Stimulated activated naive CD8-positive, alpha-beta T cell treated with anti-CD3 and anti-CD28 coated beads, Interleukin-15, amount 100 ng/mL, for 72 hours (primary cell): ENCODE results near the gene OPA1.
A peak's percentile ranks its signal among the peaks of the same experiment; 100 is the strongest.

ENCODE experiments used
- ATAC-seq: fragments of 150-1000 bp; cut with Tn5 transposase; 2 replicates; pipeline ENCODE4 v1.10.0; 2021; ENCODE audit warnings: mild to moderate bottlenecking, moderate library complexity
- DNase-seq, 2 donors: peaks; one replicate each; pipeline ENCODE4 v3.0.0; 2021 to 2022
- H3K27ac Mint-ChIP-seq, 2 donors: one replicate each; pipeline ENCODE4 v1.8.0; 2022; ENCODE audit warnings: mild to moderate bottlenecking in 2 of 2, mixed read lengths in 2 of 2, moderate library complexity in 2 of 2
- H3K27me3 Mint-ChIP-seq: one replicate; pipeline ENCODE4 v1.8.0; 2022; ENCODE audit warnings: mixed read lengths
- H3K4me1 Mint-ChIP-seq: one replicate; pipeline ENCODE4 v1.8.0; 2022; ENCODE audit warnings: mild to moderate bottlenecking, mixed read lengths
- H3K4me3 Mint-ChIP-seq, 2 donors: one replicate each; pipeline ENCODE4 v1.8.0; 2022; ENCODE audit warnings: mild to moderate bottlenecking in 2 of 2, mixed read lengths in 2 of 2, moderate library complexity in 1 of 2
- H3K9me3 Mint-ChIP-seq, 2 donors: one replicate each; pipeline ENCODE4 v1.8.0; 2022; ENCODE audit warnings: mixed read lengths in 2 of 2

The OPA1 gene

DNA sequence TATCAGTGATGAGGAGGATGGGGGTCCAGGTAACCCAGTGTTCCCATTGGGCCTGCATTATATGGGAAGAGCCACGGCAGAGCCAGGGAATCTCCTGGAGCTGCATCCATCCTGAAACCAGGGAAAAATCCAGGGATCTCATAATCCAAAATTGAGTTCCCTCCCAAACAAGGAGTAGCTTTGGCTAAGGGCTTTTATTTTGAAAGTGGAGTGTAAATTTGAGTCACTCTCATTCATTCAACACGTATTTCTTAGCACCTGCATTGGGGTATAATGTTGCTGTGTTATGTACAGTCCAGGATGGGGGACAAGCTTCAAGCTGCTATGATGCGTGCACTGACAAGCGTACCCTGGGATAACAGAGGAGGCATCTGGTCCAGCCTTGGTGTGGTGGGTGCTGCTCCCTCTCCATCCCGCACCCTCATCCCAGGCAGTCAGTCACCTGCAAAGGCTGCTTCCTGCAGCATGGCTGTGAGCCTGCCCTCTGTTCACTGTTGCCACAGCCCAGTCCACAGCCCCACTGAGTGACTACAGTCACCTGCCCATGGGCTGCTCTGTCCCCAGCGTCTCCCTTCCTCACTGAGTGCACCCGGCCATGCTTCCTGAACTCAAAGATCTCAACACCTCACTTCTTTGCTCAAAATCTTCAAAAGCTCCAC, 135.6 kb downstream of the OPA1 start:
- Mint-ChIP-seq H3K27me3 (no peaks in the 10 kb centered on the region), H3K4me1 (no peaks in the 10 kb centered on the region), H3K9me3 (no peaks in the 10 kb centered on the region), H3K4me3 (no peak overlapping the region), H3K27ac (peak overlapping the region in 1 of 2 donors; percentile 27)
- DNase-seq (no peak), ATAC-seq (no peak)

DNA sequence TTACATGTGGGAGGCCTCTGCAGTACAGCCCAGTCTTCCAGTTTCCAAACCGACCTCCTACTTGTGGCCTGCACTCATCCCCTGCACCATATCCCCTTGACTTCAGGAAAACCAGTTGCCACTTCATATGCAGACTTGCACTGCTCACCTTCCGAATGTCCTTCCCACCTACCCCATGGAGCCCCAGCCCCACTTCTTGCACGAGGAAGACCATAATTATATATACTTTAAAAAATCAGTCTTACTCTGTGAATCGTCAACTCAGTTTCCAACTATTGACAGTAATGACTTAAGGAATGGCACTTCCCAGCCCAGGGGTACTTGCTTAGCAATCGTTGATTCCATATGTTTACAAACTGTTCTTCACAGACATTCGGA, 136.1 kb downstream of the OPA1 start:
- H3K27ac Mint-ChIP-seq = no peak overlapping the region
- DNase-seq (no peak), ATAC-seq (no peak)
- H3K27me3 Mint-ChIP-seq = no peaks in the 10 kb centered on the region
- no peaks in the 10 kb centered on the region for H3K9me3 Mint-ChIP-seq
- no peaks in the 10 kb centered on the region for H3K4me1 Mint-ChIP-seq
- H3K4me3 Mint-ChIP-seq = no peak overlapping the region

DNA sequence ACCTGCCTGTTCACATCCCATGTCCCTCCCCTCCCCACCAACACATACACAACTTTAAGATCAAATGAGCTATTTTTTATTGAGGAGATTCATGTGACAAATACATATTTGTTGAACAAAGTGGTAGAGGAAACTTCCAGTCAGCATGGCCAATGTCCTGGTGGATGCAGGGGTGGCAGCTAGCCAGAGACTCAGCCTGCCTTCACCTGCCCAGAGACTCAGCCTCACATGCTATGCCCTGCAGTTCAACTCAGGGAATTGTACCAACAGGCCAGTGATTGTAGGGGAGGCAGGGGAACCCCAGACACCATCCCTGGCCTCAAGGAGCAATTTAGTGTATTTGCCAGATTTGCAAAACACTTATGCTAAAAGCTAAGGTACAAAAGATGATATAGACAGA, 136.6 kb downstream of the OPA1 start:
- no peaks in the 10 kb centered on the region for H3K4me1 Mint-ChIP-seq
- no peak for ATAC-seq
- H3K27me3 Mint-ChIP-seq = no peaks in the 10 kb centered on the region
- no peaks in the 10 kb centered on the region for H3K9me3 Mint-ChIP-seq
- no peak overlapping the region for H3K4me3 Mint-ChIP-seq
- no peak for DNase-seq
- no peak overlapping the region for H3K27ac Mint-ChIP-seq

DNA sequence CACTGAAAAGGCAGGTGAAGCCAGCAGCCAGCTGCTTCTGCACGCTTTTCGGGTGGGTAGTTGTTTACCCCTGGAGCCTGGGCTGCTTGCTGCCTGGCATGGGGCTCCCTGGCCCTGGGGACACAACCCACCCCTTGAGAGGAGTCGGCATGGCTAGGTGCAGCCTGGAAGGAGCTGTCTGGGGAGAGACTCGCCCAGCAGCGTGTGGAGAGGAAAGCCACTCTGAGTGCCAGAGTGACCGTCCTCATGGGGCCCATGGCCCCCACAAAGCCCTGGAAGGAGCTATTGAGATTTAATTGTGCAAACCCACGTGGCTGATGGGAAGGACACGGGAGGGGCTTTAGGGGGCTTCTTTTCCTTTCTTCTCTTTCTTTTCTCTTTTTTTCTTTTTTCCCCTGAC, 137.5 kb downstream of the OPA1 start:
- Mint-ChIP-seq H3K27me3 (no peaks in the 10 kb centered on the region), H3K4me3 (no peak overlapping the region)

DNA sequence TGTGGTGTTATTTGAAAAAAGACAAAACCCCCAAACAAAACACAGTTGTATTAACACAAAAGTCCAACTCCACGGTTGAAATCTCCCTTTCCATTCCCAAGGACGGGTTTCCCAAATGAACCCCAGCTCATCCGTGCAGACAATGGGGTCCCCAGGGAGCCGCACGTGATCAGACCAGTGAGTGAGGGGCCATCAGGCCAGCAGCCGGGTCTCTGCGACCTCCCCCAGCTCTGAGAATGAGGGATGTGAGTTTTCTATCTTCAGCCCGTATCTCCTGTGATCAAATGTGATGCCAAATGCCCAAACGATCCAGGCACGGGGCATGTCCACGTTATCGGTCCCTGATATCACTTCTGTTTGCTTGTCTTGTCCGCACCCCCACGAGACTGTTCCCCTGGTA, 138.0 kb downstream of the OPA1 start:
- ATAC-seq (no peak), DNase-seq (no peak)
- H3K4me1 Mint-ChIP-seq = no peaks in the 10 kb centered on the region
- H3K27ac Mint-ChIP-seq = no peak overlapping the region
- H3K4me3 Mint-ChIP-seq = no peak overlapping the region
- no peaks in the 10 kb centered on the region for H3K27me3 Mint-ChIP-seq
- no peaks in the 10 kb centered on the region for H3K9me3 Mint-ChIP-seq

More for the DNA sequence above, 137.5 kb downstream of the OPA1 start:
- Mint-ChIP-seq H3K4me1 (no peaks in the 10 kb centered on the region), H3K9me3 (no peaks in the 10 kb centered on the region), H3K27ac (no peak overlapping the region)
- ATAC-seq (no peak), DNase-seq (no peak)

DNA sequence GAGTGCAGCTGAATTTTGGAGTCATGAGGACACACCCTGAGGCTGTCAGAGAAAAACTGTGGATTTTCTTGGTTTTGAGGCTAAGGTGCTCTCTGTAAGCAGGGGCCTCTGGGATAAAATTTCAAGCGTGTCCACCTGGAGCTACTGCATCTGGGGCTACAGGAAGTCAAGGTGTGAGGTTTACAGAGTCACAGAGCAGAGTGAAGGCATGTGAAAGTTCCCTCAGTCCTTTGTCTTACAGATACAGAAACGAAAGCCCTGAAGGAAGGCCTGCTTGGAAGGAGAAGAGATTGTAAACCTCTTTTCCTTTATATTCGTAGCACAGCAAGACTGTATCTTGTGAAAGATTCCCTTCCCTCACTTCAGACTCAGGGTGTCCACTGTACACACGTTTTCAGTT, 138.6 kb downstream of the OPA1 start:
- Mint-ChIP-seq H3K9me3 (no peaks in the 10 kb centered on the region), H3K4me1 (no peaks in the 10 kb centered on the region), H3K4me3 (no peak overlapping the region), H3K27me3 (no peaks in the 10 kb centered on the region), H3K27ac (no peak overlapping the region)
- ATAC-seq (no peak), DNase-seq (no peak)

DNA sequence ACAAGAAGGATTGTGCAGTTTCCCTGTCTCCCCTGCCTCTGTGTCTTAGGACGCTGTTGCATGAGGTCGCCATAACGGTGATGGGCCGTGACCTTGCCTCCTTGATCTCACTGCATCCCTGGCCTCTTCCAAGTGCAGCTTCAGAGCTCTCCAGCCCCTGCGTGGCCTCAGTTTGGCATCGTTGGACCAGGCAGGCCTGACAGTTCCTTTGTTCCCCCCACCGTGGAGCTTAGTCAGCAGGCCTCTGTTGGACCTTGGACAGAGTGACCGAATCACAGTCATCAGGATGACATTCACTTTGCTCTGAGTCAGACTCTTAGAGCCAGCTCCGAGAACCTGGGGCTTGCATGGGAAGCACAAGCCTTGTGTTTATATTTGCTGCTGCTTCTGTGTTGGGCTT, 139.4 kb downstream of the OPA1 start:
- DNase-seq (no peak), ATAC-seq (no peak)
- H3K27ac Mint-ChIP-seq = peak overlapping the region in 1 of 2 donors; percentile 76
- H3K4me3 Mint-ChIP-seq = no peak overlapping the region
- H3K27me3 Mint-ChIP-seq = no peaks in the 10 kb centered on the region
- no peaks in the 10 kb centered on the region for H3K9me3 Mint-ChIP-seq
- H3K4me1 Mint-ChIP-seq = no peaks in the 10 kb centered on the region

DNA sequence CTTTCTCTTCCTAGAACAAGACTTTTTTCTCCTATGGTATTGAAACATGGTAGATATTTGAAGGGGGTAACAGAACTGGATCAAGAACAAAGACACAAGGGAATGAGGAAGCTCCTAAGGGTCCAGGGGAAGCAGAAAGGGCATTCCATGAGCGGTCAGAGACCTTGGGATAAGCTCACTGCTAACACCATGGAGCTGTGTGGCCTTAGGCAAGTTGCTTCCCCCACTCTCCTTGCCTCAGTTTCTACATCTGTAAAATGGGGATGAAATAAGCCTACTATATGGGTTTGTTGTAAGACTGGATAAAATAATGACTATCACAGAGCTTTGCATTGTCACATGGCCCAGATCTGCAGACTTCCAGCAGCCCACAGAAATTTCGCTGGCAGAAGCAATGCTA, 139.8 kb downstream of the OPA1 start:
- Mint-ChIP-seq H3K27me3 (no peaks in the 10 kb centered on the region), H3K9me3 (no peaks in the 10 kb centered on the region), H3K4me3 (no peak overlapping the region), H3K27ac (no peak overlapping the region), H3K4me1 (no peaks in the 10 kb centered on the region)
- DNase-seq (no peak), ATAC-seq (no peak)

DNA sequence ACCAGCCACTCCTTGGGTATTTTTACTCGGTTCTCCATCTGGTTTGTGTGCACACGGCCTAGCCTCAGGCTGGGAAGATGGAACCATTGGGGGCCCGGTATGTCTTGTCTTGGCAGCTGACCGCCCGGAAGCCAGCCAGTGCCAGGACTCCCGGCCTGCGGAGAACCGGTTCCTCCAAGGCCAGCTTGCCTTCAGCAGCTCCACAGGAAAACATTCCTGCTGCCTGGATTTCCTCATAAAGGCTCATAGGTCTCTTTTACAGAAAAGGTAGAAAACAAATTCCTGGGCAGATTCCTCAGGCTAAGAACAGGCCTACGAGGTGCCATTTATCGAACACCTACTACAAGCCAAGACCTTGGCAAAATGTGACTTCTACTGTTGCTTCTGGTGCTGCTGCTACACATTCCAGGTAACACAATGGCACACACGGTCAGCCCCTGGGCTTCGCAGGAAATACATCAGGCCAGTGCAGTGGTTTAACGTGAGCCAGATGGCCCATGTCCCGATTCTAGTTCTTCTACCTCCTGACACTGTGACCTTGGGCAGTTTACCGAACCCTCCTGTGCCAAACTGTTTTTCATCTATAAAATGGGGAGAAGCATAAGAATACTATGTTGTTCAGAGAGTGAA, 141.8 kb downstream of the OPA1 start:
- Mint-ChIP-seq H3K4me1 (no peaks in the 10 kb centered on the region), H3K27me3 (no peaks in the 10 kb centered on the region), H3K9me3 (no peaks in the 10 kb centered on the region), H3K27ac (no peak overlapping the region), H3K4me3 (no peak overlapping the region)
- no peak for DNase-seq
- ATAC-seq = no peak

DNA sequence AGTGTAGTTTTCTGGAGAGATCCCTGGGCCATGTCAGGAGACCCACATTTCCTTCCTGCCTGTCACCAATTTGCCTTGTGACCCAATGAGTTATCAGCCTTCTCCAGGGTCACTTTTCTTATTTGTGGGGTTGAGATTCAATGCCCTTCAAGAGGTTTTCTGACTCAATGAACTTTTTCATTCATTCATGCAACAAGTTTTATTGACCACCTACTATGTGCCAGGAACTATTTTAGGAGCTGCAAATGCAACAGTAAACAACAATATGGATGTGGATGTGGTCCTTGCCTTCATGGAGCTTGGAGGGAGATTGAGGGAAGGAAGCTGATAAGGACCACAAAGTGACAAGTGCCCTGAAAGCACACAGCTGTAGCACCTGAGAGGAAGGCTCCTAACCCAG, 142.8 kb downstream of the OPA1 start:
- ATAC-seq (no peak), DNase-seq (no peak)
- no peaks in the 10 kb centered on the region for H3K4me1 Mint-ChIP-seq
- no peaks in the 10 kb centered on the region for H3K27me3 Mint-ChIP-seq
- no peaks in the 10 kb centered on the region for H3K9me3 Mint-ChIP-seq
- peak overlapping the region in 1 of 2 donors; percentile 1 for H3K27ac Mint-ChIP-seq
- H3K4me3 Mint-ChIP-seq = no peak overlapping the region

DNA sequence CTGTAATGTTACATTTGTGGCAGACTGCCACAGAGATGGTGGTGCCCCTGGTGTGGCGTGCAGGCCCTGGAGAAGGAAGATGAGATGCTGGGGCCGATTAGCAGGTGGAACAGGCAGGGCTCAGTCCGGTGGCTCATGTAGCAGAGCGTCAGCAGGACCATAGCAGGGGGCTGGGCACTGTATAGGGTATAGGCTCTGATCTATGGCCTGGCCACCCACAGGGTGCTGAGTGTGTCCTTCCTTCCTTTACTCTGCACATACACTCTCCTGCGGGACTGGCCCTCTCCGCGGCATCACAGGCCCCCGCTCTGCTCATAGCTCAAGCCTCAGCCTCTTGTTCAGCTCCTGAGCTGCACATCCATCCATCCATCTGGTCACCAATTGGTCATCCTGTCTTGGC, 143.6 kb downstream of the OPA1 start:
- ATAC-seq = peak; percentile 20
- no peak overlapping the region for H3K27ac Mint-ChIP-seq
- H3K4me1 Mint-ChIP-seq = no peaks in the 10 kb centered on the region
- H3K27me3 Mint-ChIP-seq = no peaks in the 10 kb centered on the region
- no peak for DNase-seq
- no peaks in the 10 kb centered on the region for H3K9me3 Mint-ChIP-seq
- no peak overlapping the region for H3K4me3 Mint-ChIP-seq

DNA sequence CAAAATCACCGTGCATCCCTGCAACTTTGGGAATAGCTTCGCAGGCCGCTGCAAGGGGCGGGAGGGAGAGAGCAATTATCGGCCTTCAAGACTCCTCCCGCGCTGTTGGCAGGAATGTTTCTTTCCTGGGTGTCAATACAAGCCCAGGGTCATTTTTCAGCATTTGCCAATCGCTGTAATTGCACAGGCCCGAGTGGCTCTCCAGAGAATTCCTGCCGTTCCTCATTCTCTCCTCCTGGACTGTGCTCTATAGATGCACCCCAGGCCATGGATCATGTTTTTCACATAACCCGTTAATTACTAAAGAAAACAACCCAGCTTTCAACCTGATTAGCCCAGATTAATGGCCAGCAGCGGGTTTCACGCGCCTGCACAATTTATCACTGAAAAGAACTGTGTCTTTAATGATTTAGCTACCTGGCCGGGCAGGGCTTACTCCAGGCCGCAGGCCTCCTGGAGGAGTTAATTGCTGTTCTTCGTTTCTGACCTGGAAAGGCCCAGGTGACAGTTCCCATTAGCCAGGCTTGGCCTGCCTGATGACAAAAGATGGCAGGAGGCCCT, 144.3 kb downstream of the OPA1 start:
- Mint-ChIP-seq H3K9me3 (no peaks in the 10 kb centered on the region), H3K27ac (no peak overlapping the region), H3K4me3 (no peak overlapping the region), H3K27me3 (no peaks in the 10 kb centered on the region), H3K4me1 (no peaks in the 10 kb centered on the region)
- no peak for DNase-seq
- ATAC-seq = no peak

DNA sequence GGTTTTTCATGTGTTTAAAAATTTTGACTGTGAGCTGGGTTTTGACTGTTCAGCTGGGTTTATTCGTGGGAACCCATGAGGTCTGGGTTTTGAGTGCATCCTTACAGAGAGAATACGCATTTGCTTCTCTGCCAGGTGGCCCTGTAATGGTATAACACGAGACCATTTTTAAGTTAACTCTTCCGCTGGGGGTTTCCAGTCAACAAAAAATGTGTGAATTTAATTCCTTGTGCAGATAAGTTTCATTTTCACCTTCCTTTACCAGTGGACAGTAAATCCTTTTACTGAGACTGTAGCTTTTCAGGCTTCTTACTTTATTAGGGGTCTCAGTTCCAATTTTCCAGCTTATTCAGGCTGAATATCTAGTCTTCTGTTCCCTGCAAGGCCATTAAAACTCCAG, 149.6 kb downstream of the OPA1 start:
- no peak overlapping the region for H3K27ac Mint-ChIP-seq
- ATAC-seq = no peak

DNA sequence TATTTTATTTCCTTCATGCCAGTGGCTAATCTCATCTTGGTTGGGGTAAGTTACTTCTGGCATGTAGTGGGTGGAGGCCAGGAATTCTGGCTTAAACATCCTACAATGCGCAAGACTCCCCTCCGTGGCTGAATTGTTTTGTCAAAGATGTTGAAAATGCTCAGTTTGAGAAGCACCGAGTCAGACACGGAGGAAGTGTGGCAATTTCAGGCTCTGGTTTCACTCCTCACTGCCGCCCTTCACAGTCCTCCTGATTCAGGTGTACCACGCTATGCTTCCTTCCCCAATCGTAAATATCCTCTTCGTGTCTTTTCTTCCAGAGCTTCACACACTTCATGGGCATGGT, 150.7 kb downstream of the OPA1 start:
- Mint-ChIP-seq H3K9me3 (no peaks in the 10 kb centered on the region), H3K4me1 (peaks cover 22% of the 10 kb centered on the region), H3K27ac (peak overlapping the region in 1 of 2 donors; percentile 1), H3K4me3 (peak overlapping the region; percentile 3 to 28), H3K27me3 (peaks cover 25% of the 10 kb centered on the region)
- ATAC-seq = peak; percentile 54
- DNase-seq = no peak

More for the DNA sequence above, 149.6 kb downstream of the OPA1 start:
- Mint-ChIP-seq H3K27me3 (peaks cover 24% of the 10 kb centered on the region), H3K4me3 (no peak overlapping the region), H3K9me3 (no peaks in the 10 kb centered on the region), H3K4me1 (peaks cover 22% of the 10 kb centered on the region)
- no peak for DNase-seq

DNA sequence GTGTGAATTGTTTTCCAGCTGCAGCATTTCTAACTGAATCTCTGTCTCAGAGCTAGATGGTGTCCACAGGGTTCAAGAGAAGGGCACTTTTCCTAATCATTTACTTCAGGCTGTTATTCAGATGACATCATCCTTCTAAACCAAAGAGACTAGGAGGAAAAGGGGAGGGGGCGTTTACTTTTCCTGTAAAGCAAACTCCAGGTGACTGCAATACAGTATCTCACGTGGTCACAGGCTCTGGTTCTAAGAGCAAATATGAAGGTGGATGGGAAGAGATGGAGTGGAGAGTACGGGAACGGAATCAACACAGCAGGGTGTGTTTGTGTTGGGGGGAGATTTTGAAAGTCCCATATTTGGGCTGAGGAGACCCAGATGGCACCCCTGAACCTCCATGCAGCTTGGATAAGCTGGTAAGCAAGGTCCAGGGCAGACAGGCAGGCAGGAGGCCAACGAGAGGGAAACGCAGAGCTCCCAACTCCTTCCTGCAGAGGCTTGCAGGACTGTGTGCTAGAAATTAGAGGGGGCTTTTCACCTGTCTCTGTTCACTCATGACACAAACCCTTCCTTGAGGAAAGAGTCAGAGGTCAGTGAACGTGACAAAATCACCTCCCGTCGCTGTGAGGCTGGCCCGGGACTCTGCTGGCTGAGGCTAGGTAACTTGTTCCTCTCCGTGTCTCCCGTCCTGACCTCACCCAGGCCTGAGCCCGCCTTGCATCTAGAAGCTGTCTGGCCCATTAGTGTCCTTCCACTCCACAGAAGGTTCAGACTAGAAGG, 151.2 kb downstream of the OPA1 start:
- H3K27me3 Mint-ChIP-seq = peaks cover 31% of the 10 kb centered on the region
- H3K4me1 Mint-ChIP-seq = peaks cover 22% of the 10 kb centered on the region
- DNase-seq (no peak), ATAC-seq (no peak)
- H3K27ac Mint-ChIP-seq = peak overlapping the region in 1 of 2 donors; percentile 1
- no peaks in the 10 kb centered on the region for H3K9me3 Mint-ChIP-seq
- peak overlapping the region; percentile 3 to 28 for H3K4me3 Mint-ChIP-seq
